Activated CD8-positive, alpha-beta T cell treated with anti-CD3 and anti-CD28 coated beads for 36 hours (primary cell): ENCODE measurements around the gene SPRR2B. TPM values are rescaled to one million over a fixed set of nuclear protein-coding genes. Genes with fewer than 3 reads are reported as not detected.
"Not testable (repeated sequence)": the region's sequence is repeated elsewhere in the genome, so short reads cannot be mapped to it uniquely, and the experiment has no call there.

Experiments
- ATAC-seq: fragments of 200-7000 bp; cut with Tn5 transposase; one replicate; pipeline ENCODE4 v1.10.0; 2021; ENCODE audit warnings: mild to moderate bottlenecking, moderate library complexity
- CTCF ChIA-PET: fragments of 350-600 bp; sonication (Branson Sonifier 250); formaldehyde crosslinking; loops from one replicate; lab custom pipeline; 2021; ENCODE audit warnings: antibody characterized with exemption; lab: Charles Lee
- POLR2A ChIA-PET: fragments of 350-600 bp; sonication (Branson Sonifier 250); formaldehyde crosslinking; loops from one replicate; lab custom pipeline; 2021; ENCODE audit warnings: antibody characterized with exemption; lab: Charles Lee
- DNase-seq: peaks from one replicate; pipeline ENCODE4 v3.0.0-alpha.2; 2020
- H3K27ac Mint-ChIP-seq: one replicate; pipeline ENCODE4 v1.8.0; 2021; ENCODE audit warnings: mild to moderate bottlenecking, mixed read lengths
- H3K27me3 Mint-ChIP-seq: one replicate; pipeline ENCODE4 v1.8.0; 2021; ENCODE audit warnings: mixed read lengths
- H3K36me3 Mint-ChIP-seq: one replicate; pipeline ENCODE4 v1.8.0; 2021; ENCODE audit warnings: low read depth, mixed read lengths
- H3K4me1 Mint-ChIP-seq: one replicate; pipeline ENCODE4 v1.8.0; 2021; ENCODE audit warnings: low read depth, mixed read lengths
- H3K4me3 Mint-ChIP-seq: one replicate; pipeline ENCODE4 v1.8.0; 2021; ENCODE audit warnings: mild to moderate bottlenecking, moderate library complexity, mixed read lengths
- H3K9me3 Mint-ChIP-seq: one replicate; pipeline ENCODE4 v1.8.0; 2021; ENCODE audit warnings: mixed read lengths
- intact Hi-C: fragments of 100-400 bp; cut with micrococcal nuclease; formaldehyde crosslinking; loops from one replicate; pipeline ENCODE4 v1.10.0; 2022
- total RNA-seq, 2 experiments: library from RNA; stranded (reverse); gene quantifications; one replicate each; pipeline ENCODE4 v1.2.3, GENCODE V29; 2021
- TF ChIP-seq, protein P1 (sequence below): fragments of 200-600 bp; IDR thresholded peaks from one replicate; pipeline ENCODE4 v1.8.0; 2022; ENCODE audit warnings: antibody characterized with exemption, mild to moderate bottlenecking

SPRR2B gene
- total RNA-seq, 2 experiments from 2014 or later = not detected

DNA sequence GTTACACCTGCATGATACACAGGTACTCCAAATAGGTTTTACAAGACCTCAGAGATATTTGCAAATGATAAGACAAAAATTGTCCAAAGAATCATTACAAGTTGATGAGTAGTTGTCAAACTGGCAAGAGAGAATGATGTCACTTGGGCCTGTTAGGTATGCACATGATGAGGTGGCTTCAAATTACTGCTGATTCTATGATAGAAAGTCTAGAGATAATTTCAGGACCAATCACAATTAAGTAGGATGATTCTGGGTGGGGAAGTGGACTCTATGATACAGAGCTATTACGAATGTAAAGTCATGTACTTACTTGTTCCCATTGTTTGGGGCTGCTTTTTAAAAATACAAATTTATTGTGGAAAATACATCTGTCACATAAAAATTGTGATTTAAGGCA is 45.6 kb downstream of the SPRR2B start:
- no peak for ATAC-seq
- CTCF ChIA-PET = no interaction called here
- intact Hi-C loops = no loop called here
- POLR2A ChIA-PET = interaction anchor here (0.8 kb wide), 1 partner anchor 206 kb away, joined by 3 read pairs; no protein-coding TSS in a partner anchor
- Mint-ChIP-seq H3K36me3 (no peaks in the 10 kb centered on the region), H3K27me3 (peaks cover 23% of the 10 kb centered on the region), H3K4me1 (no peaks in the 10 kb centered on the region), H3K27ac (no peak overlapping the region), H3K9me3 (no peaks in the 10 kb centered on the region), H3K4me3 (no peak overlapping the region)
- TF ChIP-seq, protein P1, sequence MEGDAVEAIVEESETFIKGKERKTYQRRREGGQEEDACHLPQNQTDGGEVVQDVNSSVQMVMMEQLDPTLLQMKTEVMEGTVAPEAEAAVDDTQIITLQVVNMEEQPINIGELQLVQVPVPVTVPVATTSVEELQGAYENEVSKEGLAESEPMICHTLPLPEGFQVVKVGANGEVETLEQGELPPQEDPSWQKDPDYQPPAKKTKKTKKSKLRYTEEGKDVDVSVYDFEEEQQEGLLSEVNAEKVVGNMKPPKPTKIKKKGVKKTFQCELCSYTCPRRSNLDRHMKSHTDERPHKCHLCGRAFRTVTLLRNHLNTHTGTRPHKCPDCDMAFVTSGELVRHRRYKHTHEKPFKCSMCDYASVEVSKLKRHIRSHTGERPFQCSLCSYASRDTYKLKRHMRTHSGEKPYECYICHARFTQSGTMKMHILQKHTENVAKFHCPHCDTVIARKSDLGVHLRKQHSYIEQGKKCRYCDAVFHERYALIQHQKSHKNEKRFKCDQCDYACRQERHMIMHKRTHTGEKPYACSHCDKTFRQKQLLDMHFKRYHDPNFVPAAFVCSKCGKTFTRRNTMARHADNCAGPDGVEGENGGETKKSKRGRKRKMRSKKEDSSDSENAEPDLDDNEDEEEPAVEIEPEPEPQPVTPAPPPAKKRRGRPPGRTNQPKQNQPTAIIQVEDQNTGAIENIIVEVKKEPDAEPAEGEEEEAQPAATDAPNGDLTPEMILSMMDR = no peak
- no peak for DNase-seq

DNA sequence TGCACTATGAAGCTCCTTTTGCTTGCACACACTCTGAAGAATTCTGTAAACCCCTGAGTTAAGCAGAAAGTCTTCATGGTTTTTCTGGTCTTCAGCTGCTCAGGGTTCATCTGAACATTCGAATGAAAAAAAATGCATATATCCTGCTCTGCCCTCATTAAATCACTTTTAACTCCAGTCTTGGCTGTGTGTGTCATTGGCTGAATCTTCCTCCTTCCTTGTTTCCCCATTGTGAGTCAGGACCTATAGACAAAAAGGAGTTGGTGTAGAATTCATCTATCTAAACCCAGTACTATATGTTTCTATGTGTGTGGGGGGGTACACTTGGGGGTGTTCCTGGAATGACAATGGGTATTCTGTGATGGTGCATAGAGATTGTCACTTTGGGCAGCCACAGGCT is 47.0 kb downstream of the SPRR2B start:
- TF ChIP-seq, protein P1 = no peak
- DNase-seq (no peak), ATAC-seq (no peak)
- no peaks in the 10 kb centered on the region for H3K36me3 Mint-ChIP-seq
- peaks cover 27% of the 10 kb centered on the region for H3K27me3 Mint-ChIP-seq
- intact Hi-C loops = no loop called here
- ChIA-PET CTCF (no interaction called here), POLR2A (no interaction called here)
- no peak overlapping the region for H3K4me3 Mint-ChIP-seq
- no peaks in the 10 kb centered on the region for H3K9me3 Mint-ChIP-seq
- H3K27ac Mint-ChIP-seq = no peak overlapping the region
- H3K4me1 Mint-ChIP-seq = no peaks in the 10 kb centered on the region

DNA sequence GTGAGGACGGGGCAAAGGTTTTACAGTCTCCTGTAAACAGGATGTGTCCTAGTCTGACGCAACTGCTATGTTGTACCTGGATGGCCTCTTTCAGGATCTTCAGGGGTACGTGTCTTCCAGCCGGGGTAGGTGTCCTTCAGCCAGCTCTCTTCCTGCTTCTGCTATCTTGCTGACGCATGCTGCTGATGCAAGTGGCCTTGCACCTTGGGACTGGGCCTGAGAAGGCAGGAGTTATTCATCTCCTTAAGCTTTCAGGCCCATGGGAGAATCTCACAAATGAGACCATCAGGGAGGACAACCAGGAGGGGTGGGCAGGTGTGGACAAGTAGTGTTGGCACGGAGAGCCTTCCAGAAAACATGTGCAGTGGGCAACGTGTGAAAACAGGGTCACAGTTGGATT is 48.3 kb downstream of the SPRR2B start:
- Mint-ChIP-seq H3K27ac (no peak overlapping the region), H3K27me3 (peaks cover 31% of the 10 kb centered on the region), H3K4me3 (no peak overlapping the region), H3K9me3 (no peaks in the 10 kb centered on the region), H3K36me3 (no peaks in the 10 kb centered on the region), H3K4me1 (no peaks in the 10 kb centered on the region)
- TF ChIP-seq, protein P1 = no peak
- no peak for ATAC-seq
- DNase-seq = no peak
- CTCF ChIA-PET = no interaction called here
- intact Hi-C loops = no loop called here
- POLR2A ChIA-PET = no interaction called here

DNA sequence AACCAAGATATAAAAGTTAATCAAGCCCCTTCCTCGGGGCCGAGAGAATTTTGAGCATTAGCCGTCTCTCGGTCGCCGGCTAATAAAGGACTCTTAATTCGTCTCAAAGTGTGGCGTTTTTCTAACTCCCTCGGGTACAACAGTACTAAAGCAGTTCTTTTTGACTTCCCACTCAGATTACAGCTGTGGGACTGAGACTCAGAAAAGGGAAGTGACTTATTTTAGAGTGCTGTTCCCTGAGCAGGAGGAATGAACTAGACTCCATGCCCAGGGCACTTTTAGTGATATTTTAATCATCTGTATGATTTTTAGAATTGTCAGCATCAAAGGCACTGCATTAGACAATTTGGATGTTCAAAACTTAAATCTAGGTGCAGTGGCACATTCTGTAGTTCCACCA is 49.1 kb downstream of the SPRR2B start:
- H3K9me3 Mint-ChIP-seq, H3K4me3 Mint-ChIP-seq, H3K4me1 Mint-ChIP-seq, DNase-seq, H3K27ac Mint-ChIP-seq, CTCF ChIA-PET, ATAC-seq, H3K36me3 Mint-ChIP-seq, POLR2A ChIA-PET, intact Hi-C loops: not testable (repeated sequence)
- peaks cover 31% of the 10 kb centered on the region for H3K27me3 Mint-ChIP-seq

DNA sequence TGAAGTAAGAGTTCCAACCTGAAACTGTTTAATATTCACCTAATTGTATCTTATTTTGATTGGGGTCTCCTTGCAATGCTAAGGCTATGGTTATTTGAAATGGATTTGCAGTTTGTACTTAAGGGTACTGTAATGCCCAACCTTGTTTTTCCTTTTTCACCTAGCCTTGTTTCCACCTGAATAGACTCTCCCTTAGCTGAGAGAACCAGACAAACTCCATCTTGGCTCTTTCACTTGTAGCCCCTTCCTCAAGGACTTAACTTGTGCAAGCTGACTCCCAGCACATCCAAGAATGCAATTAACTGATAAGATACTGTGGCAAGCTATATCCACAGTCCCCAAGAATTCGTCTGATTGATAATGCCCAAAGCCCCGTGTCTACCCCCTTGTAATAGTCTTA is 49.6 kb downstream of the SPRR2B start:
- DNase-seq, H3K36me3 Mint-ChIP-seq, H3K9me3 Mint-ChIP-seq, intact Hi-C loops, H3K27ac Mint-ChIP-seq, H3K4me1 Mint-ChIP-seq, CTCF ChIA-PET, H3K4me3 Mint-ChIP-seq, ATAC-seq, POLR2A ChIA-PET: not testable (repeated sequence)
- peaks cover 31% of the 10 kb centered on the region for H3K27me3 Mint-ChIP-seq

Other genes with a start within 250 kb of the SPRR2B start
- not detected for gene LCE1A, start 244.1 kb downstream of the SPRR2B start, total RNA-seq
- not detected for gene LCE6A, start 228.8 kb downstream of the SPRR2B start, total RNA-seq
- not detected for gene LCE7A, start 211.6 kb downstream of the SPRR2B start, total RNA-seq
- not detected for gene SMCP, start 193.3 kb downstream of the SPRR2B start, total RNA-seq
- gene IVL, start 163.1 kb downstream of the SPRR2B start, total RNA-seq = not detected
- gene SPRR5, start 124.4 kb downstream of the SPRR2B start, total RNA-seq = not detected
- gene SPRR4, start 101.0 kb downstream of the SPRR2B start, total RNA-seq = not detected
- not detected for gene SPRR1A, start 87.5 kb downstream of the SPRR2B start, total RNA-seq
- gene SPRR3, start 69.9 kb downstream of the SPRR2B start, total RNA-seq = not detected
- not detected for gene SPRR1B, start 40.4 kb downstream of the SPRR2B start, total RNA-seq
- gene SPRR2D, start 30.5 kb downstream of the SPRR2B start, total RNA-seq = not detected
- not detected for gene SPRR2A, start 14.1 kb downstream of the SPRR2B start, total RNA-seq
- gene SPRR2E, start 22.9 kb upstream of the SPRR2B start, total RNA-seq = not detected
- not detected for gene SPRR2F, start 41.9 kb upstream of the SPRR2B start, total RNA-seq
- not detected for gene SPRR2G, start 79.3 kb upstream of the SPRR2B start, total RNA-seq
- not detected for gene LELP1, start 131.8 kb upstream of the SPRR2B start, total RNA-seq
- gene PRR9, start 146.0 kb upstream of the SPRR2B start, total RNA-seq = not detected
- gene LORICRIN, start 188.1 kb upstream of the SPRR2B start, total RNA-seq = not detected
- not detected for gene PGLYRP3, start 241.3 kb upstream of the SPRR2B start, total RNA-seq